MM.1S (cell line): Measurements from ENCODE around the gene BANK1.

Source experiments
- CTCF ChIP-seq: fragments of 300-600 bp; sonication (generic); IDR thresholded peaks from 2 replicates; pipeline ENCODE4 v1.5.1; 2016; ENCODE audit warnings: antibody characterized with exemption, low read length, mixed read lengths
- EZH2 ChIP-seq: fragments of 300-600 bp; sonication (generic); optimal IDR thresholded peaks from 2 replicates; pipeline ENCODE3; 2017; ENCODE audit warnings: low read depth, mild to moderate bottlenecking, antibody characterized with exemption, low read length, mixed read lengths
- EZH2phosphoT487 ChIP-seq: fragments of 300-600 bp; sonication (generic); IDR thresholded peaks from 2 replicates; pipeline ENCODE4 v1.6.1; 2018; ENCODE audit warnings: antibody characterized with exemption, low read length

- TF ChIP-seq CTCF (no peak), EZH2 (no peak), EZH2phosphoT487 (no peak)
These were observed 121.1 kb downstream of the BANK1 start for GRCh38 chr4:101911616-101912015.
